ENCODE measurements around the gene SLCO4A1. TPM values are rescaled to one million over a fixed set of nuclear protein-coding genes. Genes with fewer than 3 reads are reported as not detected.

SLCO4A1 gene
- total RNA-seq, 1 donor from 2014 or later, result 15.5 TPM

- DNase-seq (ENCODE audit: missing footprints) (peak; percentile 6), ATAC-seq (no peak)
- intact Hi-C loops (cut with DNase I), result no loop called here
Observed at GRCh38 chr20:62700261-62700930, 58.1 kb downstream of the SLCO4A1 start.

- DNase-seq (ENCODE audit: missing footprints) (peak; percentile 51), ATAC-seq (no peak)
- intact Hi-C loops (cut with DNase I), result no loop called here
Observed at GRCh38 chr20:62701161-62702012, 59.1 kb downstream of the SLCO4A1 start.

GRCh38 chr20:62702013-62702300 is 59.7 kb downstream of the SLCO4A1 start:
- intact Hi-C loops (cut with DNase I), result no loop called here
- DNase-seq (ENCODE audit: missing footprints), result no peak
- ATAC-seq, result no peak

GRCh38 chr20:62702895-62703852 is 60.9 kb downstream of the SLCO4A1 start:
- DNase-seq (ENCODE audit: missing footprints) (peak; percentile 47), ATAC-seq (no peak)
- intact Hi-C loops (cut with DNase I), result no loop called here

GRCh38 chr20:62703853-62704228 is 61.5 kb downstream of the SLCO4A1 start:
- peak; percentile 15 for DNase-seq (ENCODE audit: missing footprints)
- ATAC-seq, result no peak
- intact Hi-C loops (cut with DNase I), result no loop called here

GRCh38 chr20:62704341-62704948 is 62.1 kb downstream of the SLCO4A1 start:
- intact Hi-C loops (cut with DNase I), result no loop called here
- DNase-seq (ENCODE audit: missing footprints), result peak; percentile 88
- ATAC-seq, result peak; percentile 59

- intact Hi-C loops (cut with DNase I), result no loop called here
- DNase-seq (ENCODE audit: missing footprints) (peak; percentile 65), ATAC-seq (no peak)
Observed at GRCh38 chr20:62705627-62706026, 63.3 kb downstream of the SLCO4A1 start.

- DNase-seq (ENCODE audit: missing footprints) (peak; percentile 8), ATAC-seq (no peak)
- intact Hi-C loops (cut with DNase I), result no loop called here
Observed at GRCh38 chr20:62706344-62706743, 64.0 kb downstream of the SLCO4A1 start.

- no peak for ATAC-seq
- intact Hi-C loops (cut with DNase I), result no loop called here
- peak; percentile 1 for DNase-seq (ENCODE audit: missing footprints)
Observed at GRCh38 chr20:62706857-62707256, 64.6 kb downstream of the SLCO4A1 start.

- DNase-seq (ENCODE audit: missing footprints) (peak; percentile 14), ATAC-seq (no peak)
- intact Hi-C loops (cut with DNase I), result no loop called here
Observed at GRCh38 chr20:62707276-62707920, 65.1 kb downstream of the SLCO4A1 start.

GRCh38 chr20:62707921-62708521 is 65.7 kb downstream of the SLCO4A1 start:
- intact Hi-C loops (cut with DNase I), result no loop called here
- DNase-seq (ENCODE audit: missing footprints) (peak; percentile 49), ATAC-seq (no peak)

- intact Hi-C loops (cut with DNase I), result no loop called here
- DNase-seq (ENCODE audit: missing footprints) (peak; percentile 50), ATAC-seq (no peak)
Observed at GRCh38 chr20:62708591-62709536, 66.6 kb downstream of the SLCO4A1 start, which contains the start of gene NTSR1. TSS of gene NTSR1 (plus strand) at chr20:62708836. CDS start at chr20:62709208, 372 bp downstream.

GRCh38 chr20:62709537-62709905 is 67.2 kb downstream of the SLCO4A1 start:
- DNase-seq (ENCODE audit: missing footprints) (peak; percentile 11), ATAC-seq (no peak)
- intact Hi-C loops (cut with DNase I), result no loop called here

- intact Hi-C loops (cut with DNase I), result loop anchor here (5.0 kb wide), 1 partner anchor 57 kb away; no protein-coding TSS in a partner anchor
- DNase-seq (ENCODE audit: missing footprints) (peak; percentile 11), ATAC-seq (no peak)
Observed at GRCh38 chr20:62710221-62710885, 68.0 kb downstream of the SLCO4A1 start.

- ATAC-seq (no peak), DNase-seq (ENCODE audit: missing footprints) (peak; percentile 60)
- intact Hi-C loops (cut with DNase I), result loop anchor here (5.0 kb wide), 1 partner anchor 56 kb away; no protein-coding TSS in a partner anchor
Observed at GRCh38 chr20:62710886-62711702, 68.8 kb downstream of the SLCO4A1 start.

Measured in Right ventricle myocardium inferior (tissue), 1 donor.